ES-I3 (cell line): ENCODE measurements around the gene MVB12B.
A peak's percentile ranks its signal among the peaks of the same experiment; 100 is the strongest.
"Not testable (repeated sequence)": the region's sequence is repeated elsewhere in the genome, so short reads cannot be mapped to it uniquely, and the experiment has no call there.

Source experiments
- H3K36me3 ChIP-seq: 2 replicates; pipeline ENCODE4 v1.6.1; 2013; ENCODE audit warnings: mild to moderate bottlenecking, low read length, control low read depth, moderate library complexity; ENCODE audit not compliant: insufficient read depth
- H3K4me1 ChIP-seq: 2 replicates; pipeline ENCODE4 v1.6.1; 2013; ENCODE audit warnings: mild to moderate bottlenecking, control low read depth, low read length; ENCODE audit not compliant: insufficient read depth
- H3K9ac ChIP-seq: 2 replicates; pipeline ENCODE4 v1.6.1; 2013; ENCODE audit warnings: low read depth, mild to moderate bottlenecking, low read length, moderate library complexity
- H3K9me3 ChIP-seq: 2 replicates; pipeline ENCODE4 v1.6.1; 2013; ENCODE audit warnings: mild to moderate bottlenecking, low read length, moderate library complexity; ENCODE audit not compliant: control insufficient read depth, insufficient read depth

MVB12B gene

GRCh38 chr9:126528915-126529314 is 202.3 kb downstream of the MVB12B start:
- H3K9ac ChIP-seq: no peak overlapping the region
- no peaks in the 10 kb centered on the region for H3K36me3 ChIP-seq
- no peaks in the 10 kb centered on the region for H3K9me3 ChIP-seq
- H3K4me1 ChIP-seq: peaks cover 46% of the 10 kb centered on the region

- Histone ChIP-seq H3K4me1 (peaks cover 50% of the 10 kb centered on the region), H3K9me3 (no peaks in the 10 kb centered on the region), H3K36me3 (no peaks in the 10 kb centered on the region), H3K9ac (no peak overlapping the region)
Observed at GRCh38 chr9:126531035-126531571, 204.5 kb downstream of the MVB12B start.

- Histone ChIP-seq H3K9me3 (no peaks in the 10 kb centered on the region), H3K4me1 (peaks cover 55% of the 10 kb centered on the region), H3K36me3 (no peaks in the 10 kb centered on the region), H3K9ac (no peak overlapping the region)
Observed at GRCh38 chr9:126531591-126531990, 205.0 kb downstream of the MVB12B start.

GRCh38 chr9:126532019-126532462 is 205.4 kb downstream of the MVB12B start:
- Histone ChIP-seq H3K36me3 (no peaks in the 10 kb centered on the region), H3K9me3 (no peaks in the 10 kb centered on the region), H3K4me1 (peaks cover 56% of the 10 kb centered on the region), H3K9ac (no peak overlapping the region)

- no peak overlapping the region for H3K9ac ChIP-seq
- peaks cover 52% of the 10 kb centered on the region for H3K4me1 ChIP-seq
- no peaks in the 10 kb centered on the region for H3K36me3 ChIP-seq
- H3K9me3 ChIP-seq: no peaks in the 10 kb centered on the region
Observed at GRCh38 chr9:126532489-126532888, 205.9 kb downstream of the MVB12B start.

GRCh38 chr9:126532951-126533925 is 206.6 kb downstream of the MVB12B start:
- peaks cover 47% of the 10 kb centered on the region for H3K4me1 ChIP-seq

GRCh38 chr9:126533926-126534310 is 207.3 kb downstream of the MVB12B start:
- no peaks in the 10 kb centered on the region for H3K36me3 ChIP-seq
- H3K4me1 ChIP-seq: peaks cover 41% of the 10 kb centered on the region
- H3K9ac ChIP-seq: peak overlapping the region; percentile 47; the same call in 1 of the 2 replicates
- no peaks in the 10 kb centered on the region for H3K9me3 ChIP-seq

More at GRCh38 chr9:126532951-126533925, 206.6 kb downstream of the MVB12B start:
- no peaks in the 10 kb centered on the region for H3K36me3 ChIP-seq
- H3K9ac ChIP-seq: peak overlapping the region; percentile 47; the same call in 1 of the 2 replicates
- H3K9me3 ChIP-seq: no peaks in the 10 kb centered on the region

GRCh38 chr9:126534431-126535186 is 208.0 kb downstream of the MVB12B start:
- Histone ChIP-seq H3K36me3 (no peaks in the 10 kb centered on the region), H3K9ac (peak overlapping the region; percentile 47), H3K4me1 (peaks cover 35% of the 10 kb centered on the region), H3K9me3 (no peaks in the 10 kb centered on the region)

GRCh38 chr9:126536131-126536530 is 209.5 kb downstream of the MVB12B start:
- no peak overlapping the region for H3K9ac ChIP-seq
- H3K4me1 ChIP-seq: peaks cover 27% of the 10 kb centered on the region
- H3K36me3 ChIP-seq: no peaks in the 10 kb centered on the region
- H3K9me3 ChIP-seq: no peaks in the 10 kb centered on the region

- Histone ChIP-seq H3K9me3 (no peaks in the 10 kb centered on the region), H3K4me1 (peaks cover 23% of the 10 kb centered on the region), H3K36me3 (no peaks in the 10 kb centered on the region), H3K9ac (no peak overlapping the region)
Observed at GRCh38 chr9:126536841-126537465, 210.3 kb downstream of the MVB12B start.

- Histone ChIP-seq H3K36me3 (no peaks in the 10 kb centered on the region), H3K9ac (no peak overlapping the region), H3K9me3 (no peaks in the 10 kb centered on the region), H3K4me1 (peaks cover 14% of the 10 kb centered on the region; the same call in 1 of the 2 replicates)
Observed at GRCh38 chr9:126538550-126538949, 211.9 kb downstream of the MVB12B start.

GRCh38 chr9:126540398-126540797 is 213.8 kb downstream of the MVB12B start:
- not testable (repeated sequence) for H3K9ac ChIP-seq, H3K36me3 ChIP-seq, H3K9me3 ChIP-seq
- peaks cover 14% of the 10 kb centered on the region; the same call in 1 of the 2 replicates for H3K4me1 ChIP-seq

GRCh38 chr9:126543490-126543889 is 216.9 kb downstream of the MVB12B start:
- H3K4me1 ChIP-seq: no peaks in the 10 kb centered on the region; the same call in 1 of the 2 replicates

GRCh38 chr9:126545106-126545505 is 218.5 kb downstream of the MVB12B start:
- no peaks in the 10 kb centered on the region for H3K36me3 ChIP-seq
- H3K4me1 ChIP-seq: no peaks in the 10 kb centered on the region; the same call in 1 of the 2 replicates
- no peaks in the 10 kb centered on the region; the same call in 1 of the 2 replicates for H3K9me3 ChIP-seq
- no peak overlapping the region for H3K9ac ChIP-seq

More at GRCh38 chr9:126543490-126543889, 216.9 kb downstream of the MVB12B start:
- Histone ChIP-seq H3K9me3 (no peaks in the 10 kb centered on the region; the same call in 1 of the 2 replicates), H3K9ac (no peak overlapping the region), H3K36me3 (no peaks in the 10 kb centered on the region)
